ENCODE results near the gene PSMB3. TPM values are rescaled to one million over a fixed set of nuclear protein-coding genes. Genes with fewer than 3 reads are reported as not detected.
A peak's percentile ranks its signal among the peaks of the same experiment; 100 is the strongest.

Gene PSMB3
- polyA plus RNA-seq, 3 donors, result 315 to 689 (median 625) TPM

DNA sequence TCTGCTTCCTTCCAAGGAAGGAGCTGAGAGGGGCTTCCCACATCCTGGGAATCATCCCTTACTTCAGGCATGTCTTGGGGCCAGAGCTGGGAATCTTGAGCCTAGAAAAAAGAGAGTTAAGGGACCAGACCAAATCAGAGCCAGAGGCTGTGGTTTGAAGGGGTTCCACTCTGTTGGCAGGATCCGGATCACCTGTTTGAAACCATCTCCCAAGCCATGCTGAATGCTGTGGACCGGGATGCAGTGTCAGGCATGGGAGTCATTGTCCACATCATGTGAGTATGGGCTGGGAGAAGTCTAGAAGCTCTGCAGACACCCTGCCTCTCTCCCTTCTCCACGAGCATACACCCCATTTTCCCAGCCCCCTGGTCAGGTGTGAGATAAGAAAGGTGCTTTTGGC lies 9.7 kb downstream of the PSMB3 start:
- Histone ChIP-seq H3K4me2 (replicated peaks; ENCODE audit: extremely low read depth, low read length, poor library complexity, severe bottlenecking) (no peak overlapping the region), H3K79me2 (ENCODE audit: insufficient read depth, low read length) (peaks cover 4% of the 10 kb centered on the region), H3K27ac (ENCODE audit: low read depth in 1 of 2, low read length in 2 of 2) (no peak overlapping the region), H3K36me3 (replicated peaks in 1 of 2; ENCODE audit: control insufficient read depth in 1 of 2, insufficient read depth in 2 of 2, low read length in 2 of 2) (peaks cover 89 to 98% of the 10 kb centered on the region in 2 donors), H4K20me1 (ENCODE audit: insufficient read depth, low read length) (peaks cover 61% of the 10 kb centered on the region), H3K4me3 (replicated peaks in 1 of 3; ENCODE audit: low read depth in 2 of 3, low read length in 3 of 3) (no peak overlapping the region), H3K4me1 (ENCODE audit: control insufficient read depth in 1 of 2, insufficient read depth in 2 of 2, low read length in 2 of 2) (no peaks in the 10 kb centered on the region), H3K9me3 (replicated peaks in 1 of 2; ENCODE audit: control insufficient read depth in 1 of 2, insufficient read depth in 1 of 2, low read length in 2 of 2) (no peaks in the 10 kb centered on the region), H2AFZ (ENCODE audit: insufficient read depth, low read depth, low read length, poor library complexity, severe bottlenecking) (no peak overlapping the region), H3K9ac (ENCODE audit: insufficient read depth, low read length, poor library complexity, severe bottlenecking) (no peak overlapping the region), H3K27me3 (ENCODE audit: control insufficient read depth in 2 of 2, insufficient read depth in 2 of 2, low read length in 2 of 2) (no peaks in the 10 kb centered on the region)
- Mint-ChIP-seq H3K27me3 (ENCODE audit: low read depth in 3 of 3) (no peaks in the 10 kb centered on the region), H3K9me3 (no peaks in the 10 kb centered on the region), H3K4me3 (no peak overlapping the region), H3K27ac (peak overlapping the region in 3 of 7 donors; percentile 37 to 70 (median 52)), H3K4me1 (no peaks in the 10 kb centered on the region), H3K36me3 (peaks cover 90 to 98% of the 10 kb centered on the region in 2 donors)
- TF ChIP-seq, protein P1, sequence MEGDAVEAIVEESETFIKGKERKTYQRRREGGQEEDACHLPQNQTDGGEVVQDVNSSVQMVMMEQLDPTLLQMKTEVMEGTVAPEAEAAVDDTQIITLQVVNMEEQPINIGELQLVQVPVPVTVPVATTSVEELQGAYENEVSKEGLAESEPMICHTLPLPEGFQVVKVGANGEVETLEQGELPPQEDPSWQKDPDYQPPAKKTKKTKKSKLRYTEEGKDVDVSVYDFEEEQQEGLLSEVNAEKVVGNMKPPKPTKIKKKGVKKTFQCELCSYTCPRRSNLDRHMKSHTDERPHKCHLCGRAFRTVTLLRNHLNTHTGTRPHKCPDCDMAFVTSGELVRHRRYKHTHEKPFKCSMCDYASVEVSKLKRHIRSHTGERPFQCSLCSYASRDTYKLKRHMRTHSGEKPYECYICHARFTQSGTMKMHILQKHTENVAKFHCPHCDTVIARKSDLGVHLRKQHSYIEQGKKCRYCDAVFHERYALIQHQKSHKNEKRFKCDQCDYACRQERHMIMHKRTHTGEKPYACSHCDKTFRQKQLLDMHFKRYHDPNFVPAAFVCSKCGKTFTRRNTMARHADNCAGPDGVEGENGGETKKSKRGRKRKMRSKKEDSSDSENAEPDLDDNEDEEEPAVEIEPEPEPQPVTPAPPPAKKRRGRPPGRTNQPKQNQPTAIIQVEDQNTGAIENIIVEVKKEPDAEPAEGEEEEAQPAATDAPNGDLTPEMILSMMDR (IDR thresholded peaks at IDR 0.05), result no peak
- DNase-seq, result no peak
- WGBS (ENCODE audit: insufficient coverage), result no CpG with 5 or more reads among the region's 3 CpGs
- intact Hi-C loops (cut with micrococcal nuclease), result no loop called here

DNA sequence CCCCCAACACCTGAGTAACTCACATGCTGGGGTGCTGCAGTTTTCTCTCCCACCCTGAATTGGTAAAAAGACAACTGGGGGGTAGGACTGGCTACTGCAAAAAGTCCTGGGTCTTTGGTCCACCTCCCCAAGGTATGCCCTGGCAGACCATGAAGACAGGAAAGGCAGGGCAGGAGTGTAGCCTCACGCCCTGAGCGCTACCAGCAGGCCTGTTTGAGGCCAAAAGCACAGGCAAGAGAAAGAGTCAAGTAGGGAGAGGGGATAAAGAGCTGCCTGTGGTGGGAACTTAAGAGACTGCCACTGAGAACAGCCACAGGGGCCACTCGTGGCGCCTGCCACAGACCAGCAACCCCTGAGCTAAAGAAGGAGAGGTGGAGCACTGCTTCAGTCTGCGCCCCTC lies 13.8 kb downstream of the PSMB3 start:
- Mint-ChIP-seq H3K4me3 (no peak overlapping the region), H3K27ac (peak overlapping the region in 4 of 7 donors; percentile 10 to 53 (median 32)), H3K27me3 (ENCODE audit: low read depth in 3 of 3) (peaks cover 0 to 2% (median 0%) of the 10 kb centered on the region in 3 donors), H3K4me1 (no peaks in the 10 kb centered on the region), H3K9me3 (no peaks in the 10 kb centered on the region), H3K36me3 (peaks cover 95 to 100% of the 10 kb centered on the region in 2 donors)
- Histone ChIP-seq H3K27me3 (ENCODE audit: control insufficient read depth in 2 of 2, insufficient read depth in 2 of 2, low read length in 2 of 2) (no peaks in the 10 kb centered on the region), H3K27ac (ENCODE audit: low read depth in 1 of 2, low read length in 2 of 2) (peak overlapping the region in 1 of 2 donors; percentile 3), H3K9me3 (replicated peaks in 1 of 2; ENCODE audit: control insufficient read depth in 1 of 2, insufficient read depth in 1 of 2, low read length in 2 of 2) (no peaks in the 10 kb centered on the region), H3K36me3 (replicated peaks in 1 of 2; ENCODE audit: control insufficient read depth in 1 of 2, insufficient read depth in 2 of 2, low read length in 2 of 2) (peaks cover 88 to 100% of the 10 kb centered on the region in 2 donors), H4K20me1 (ENCODE audit: insufficient read depth, low read length) (peaks cover 31% of the 10 kb centered on the region), H3K9ac (ENCODE audit: insufficient read depth, low read length, poor library complexity, severe bottlenecking) (no peak overlapping the region), H3K79me2 (ENCODE audit: insufficient read depth, low read length) (no peaks in the 10 kb centered on the region), H3K4me2 (replicated peaks; ENCODE audit: extremely low read depth, low read length, poor library complexity, severe bottlenecking) (no peak overlapping the region), H3K4me3 (replicated peaks in 1 of 3; ENCODE audit: low read depth in 2 of 3, low read length in 3 of 3) (no peak overlapping the region), H3K4me1 (ENCODE audit: control insufficient read depth in 1 of 2, insufficient read depth in 2 of 2, low read length in 2 of 2) (no peaks in the 10 kb centered on the region), H2AFZ (ENCODE audit: insufficient read depth, low read depth, low read length, poor library complexity, severe bottlenecking) (no peak overlapping the region)
- WGBS (ENCODE audit: insufficient coverage), result 100% methylated on average over 5 of the region's 5 CpGs
- no peak for DNase-seq
- TF ChIP-seq, protein P1 (IDR thresholded peaks at IDR 0.05), result no peak
- intact Hi-C loops (cut with micrococcal nuclease), result no loop called here

Data from CD14-positive monocyte (primary cell).